Retinal pigment epithelial cell (primary cell): ENCODE data around the gene ATP7B.

ENCODE experiments used
- DNase-seq: peaks from one replicate; pipeline ENCODE4 v3.0.0-alpha.2; 2010; ENCODE audit warnings: low read depth
- H3K4me3 ChIP-seq: 2 replicates; pipeline ENCODE4 v1.5.1; 2011; ENCODE audit warnings: mild to moderate bottlenecking, low read length, control low read depth, moderate library complexity
- TF ChIP-seq, protein P1 (sequence below): conservative IDR thresholded peaks from 2 replicates; pipeline ENCODE4 v1.5.1; 2011; ENCODE audit warnings: low read depth, low read length, control low read depth, inconsistent platforms

Gene ATP7B

DNA sequence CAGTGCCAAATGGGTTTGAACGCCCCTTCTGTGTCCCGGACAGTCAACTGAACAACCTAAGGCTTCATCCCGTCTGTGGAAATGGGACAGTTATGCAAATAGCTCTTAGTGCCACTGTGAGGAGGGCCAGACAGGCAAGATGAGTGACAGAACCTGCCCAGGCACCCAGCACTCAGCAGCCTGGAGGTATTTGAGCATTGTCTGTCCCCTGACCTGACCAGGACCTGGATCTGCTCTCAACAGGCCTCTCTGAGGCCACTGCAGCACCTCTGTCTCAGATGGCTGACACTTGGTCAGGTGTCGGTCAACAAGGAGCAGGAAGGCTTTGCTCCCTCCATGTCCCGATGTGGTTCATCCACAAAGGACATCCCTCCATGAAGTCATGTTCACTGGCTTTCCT, 81.6 kb downstream of the ATP7B start:
- TF ChIP-seq, protein P1, sequence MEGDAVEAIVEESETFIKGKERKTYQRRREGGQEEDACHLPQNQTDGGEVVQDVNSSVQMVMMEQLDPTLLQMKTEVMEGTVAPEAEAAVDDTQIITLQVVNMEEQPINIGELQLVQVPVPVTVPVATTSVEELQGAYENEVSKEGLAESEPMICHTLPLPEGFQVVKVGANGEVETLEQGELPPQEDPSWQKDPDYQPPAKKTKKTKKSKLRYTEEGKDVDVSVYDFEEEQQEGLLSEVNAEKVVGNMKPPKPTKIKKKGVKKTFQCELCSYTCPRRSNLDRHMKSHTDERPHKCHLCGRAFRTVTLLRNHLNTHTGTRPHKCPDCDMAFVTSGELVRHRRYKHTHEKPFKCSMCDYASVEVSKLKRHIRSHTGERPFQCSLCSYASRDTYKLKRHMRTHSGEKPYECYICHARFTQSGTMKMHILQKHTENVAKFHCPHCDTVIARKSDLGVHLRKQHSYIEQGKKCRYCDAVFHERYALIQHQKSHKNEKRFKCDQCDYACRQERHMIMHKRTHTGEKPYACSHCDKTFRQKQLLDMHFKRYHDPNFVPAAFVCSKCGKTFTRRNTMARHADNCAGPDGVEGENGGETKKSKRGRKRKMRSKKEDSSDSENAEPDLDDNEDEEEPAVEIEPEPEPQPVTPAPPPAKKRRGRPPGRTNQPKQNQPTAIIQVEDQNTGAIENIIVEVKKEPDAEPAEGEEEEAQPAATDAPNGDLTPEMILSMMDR: no peak
- H3K4me3 ChIP-seq: no peak overlapping the region
- DNase-seq: no peak

DNA sequence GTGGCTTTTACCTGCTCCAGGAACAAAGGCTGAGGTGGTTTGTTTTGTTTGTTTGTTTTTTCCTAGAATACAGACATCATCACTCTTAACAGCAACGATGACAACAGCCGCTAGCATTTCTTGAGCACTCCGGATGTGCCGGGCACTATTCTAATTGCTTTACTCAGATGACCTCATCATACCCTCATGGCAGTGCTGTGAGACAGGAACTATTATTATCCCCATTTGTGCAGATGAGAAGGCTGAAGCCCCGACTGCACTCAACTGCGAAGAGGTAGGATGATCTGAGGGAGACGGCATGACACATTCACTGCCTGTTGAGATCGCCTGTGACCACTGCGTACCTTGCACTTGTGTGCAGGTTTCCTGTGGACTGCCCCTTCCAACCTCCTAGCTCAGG, 83.0 kb downstream of the ATP7B start:
- no peak for DNase-seq
- TF ChIP-seq, protein P1: no peak
- no peak overlapping the region for H3K4me3 ChIP-seq

DNA sequence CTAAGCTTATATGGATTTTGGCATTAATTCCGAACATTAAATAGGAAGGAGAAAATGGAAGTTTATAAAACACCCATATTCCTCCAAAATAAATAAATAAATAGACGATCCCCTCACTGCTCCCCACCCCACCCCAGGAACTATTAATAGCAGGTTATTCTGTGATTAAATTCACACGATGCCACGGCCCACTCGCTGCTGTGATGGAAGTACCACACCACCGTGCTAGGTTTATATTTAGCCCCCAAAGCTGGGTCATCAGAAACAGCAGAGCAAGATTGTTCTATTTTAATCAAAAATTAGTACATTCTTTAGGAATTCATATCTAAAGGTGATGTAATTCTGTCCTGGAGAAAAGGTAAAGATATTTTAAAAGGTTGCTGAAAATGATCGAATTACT, 84.1 kb downstream of the ATP7B start:
- no peak overlapping the region for H3K4me3 ChIP-seq
- TF ChIP-seq, protein P1: no peak
- no peak for DNase-seq

DNA sequence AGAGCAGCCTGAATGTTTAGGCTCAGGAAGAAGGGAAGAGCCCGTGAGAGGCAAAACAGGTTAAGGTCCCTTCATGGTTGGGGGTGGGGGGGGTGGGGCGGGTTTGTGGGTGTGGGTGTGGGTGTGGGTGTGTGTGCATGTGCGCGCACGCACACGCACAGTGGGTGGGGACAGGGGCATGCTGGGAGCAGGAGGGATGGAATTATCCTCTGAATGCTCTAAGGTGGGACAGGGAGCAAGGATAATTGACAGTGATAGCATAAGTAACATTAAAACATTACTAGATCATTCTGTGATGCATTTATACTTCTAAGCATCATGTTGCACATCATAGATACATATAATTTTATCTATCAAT, 84.7 kb downstream of the ATP7B start:
- H3K4me3 ChIP-seq: no peak overlapping the region
- no peak for DNase-seq
- TF ChIP-seq, protein P1: no peak

DNA sequence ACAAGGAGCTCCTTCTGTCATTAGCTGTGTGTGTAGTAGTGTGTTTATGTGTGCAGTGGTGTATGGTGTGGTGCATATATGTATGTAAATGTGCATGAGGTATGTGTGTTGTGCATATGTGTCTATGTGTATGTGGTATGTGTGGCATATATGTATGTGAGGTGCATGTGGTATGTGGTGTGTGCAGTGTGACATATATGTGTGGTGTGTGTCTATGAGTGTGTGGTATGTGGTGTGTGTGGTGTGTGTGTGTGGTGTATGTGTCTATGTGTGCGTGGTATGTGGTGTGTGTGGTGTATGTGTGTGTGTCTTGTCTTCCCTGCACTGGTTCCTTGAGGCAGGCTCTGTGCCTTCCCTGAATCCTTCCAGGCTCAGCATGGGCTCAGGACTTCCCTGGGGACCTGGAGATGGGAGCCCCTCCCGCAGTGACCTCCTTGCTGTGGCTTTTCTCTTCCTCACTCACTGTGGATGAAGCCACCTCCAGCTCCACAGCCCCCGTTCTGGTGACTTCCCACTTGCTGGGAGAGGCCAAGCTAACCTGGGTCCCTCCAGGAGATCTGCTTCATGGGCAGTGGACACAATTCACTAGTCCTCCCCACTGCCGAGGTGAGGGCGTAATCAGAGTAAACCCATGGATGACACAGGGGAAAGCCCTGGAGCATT, 85.3 kb downstream of the ATP7B start:
- no peak for DNase-seq
- TF ChIP-seq, protein P1: no peak
- no peak overlapping the region for H3K4me3 ChIP-seq

DNA sequence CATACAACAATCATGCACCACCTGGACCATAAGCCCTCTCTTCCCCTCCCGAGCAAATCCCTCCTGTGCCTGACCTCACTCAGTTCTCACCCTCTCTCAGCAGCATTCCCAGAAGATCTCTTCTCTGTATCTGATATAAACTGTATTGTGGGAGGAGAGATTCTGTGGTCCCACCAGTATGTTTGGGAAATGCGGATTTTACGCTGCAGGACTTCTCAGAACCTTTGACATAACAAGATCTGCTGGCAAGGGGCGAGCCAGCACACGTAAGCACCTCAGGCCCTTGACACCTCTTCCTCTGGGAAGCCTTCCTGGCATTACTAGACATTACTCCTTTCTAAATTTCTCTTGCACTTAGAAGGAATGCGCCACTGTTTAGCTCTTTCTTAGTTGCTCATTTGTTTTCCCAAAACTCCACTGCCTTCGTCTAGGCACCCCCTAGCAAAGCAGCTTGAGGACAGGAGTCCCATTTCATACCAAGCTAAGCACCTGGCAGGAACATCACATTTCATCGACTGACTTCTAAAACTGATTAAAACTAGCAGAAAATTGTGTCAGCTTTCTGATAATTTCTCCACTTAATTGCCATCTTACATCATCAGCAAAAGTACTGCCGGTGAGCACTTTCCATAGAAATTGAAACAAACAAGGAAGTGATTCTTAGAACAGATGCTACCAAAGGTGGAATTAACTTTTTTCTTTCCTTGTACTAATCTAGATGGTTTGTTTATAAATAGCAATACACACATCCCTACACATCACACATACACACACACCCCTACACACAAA, 86.3 kb downstream of the ATP7B start:
- TF ChIP-seq, protein P1: no peak
- DNase-seq: no peak
- no peak overlapping the region for H3K4me3 ChIP-seq

DNA sequence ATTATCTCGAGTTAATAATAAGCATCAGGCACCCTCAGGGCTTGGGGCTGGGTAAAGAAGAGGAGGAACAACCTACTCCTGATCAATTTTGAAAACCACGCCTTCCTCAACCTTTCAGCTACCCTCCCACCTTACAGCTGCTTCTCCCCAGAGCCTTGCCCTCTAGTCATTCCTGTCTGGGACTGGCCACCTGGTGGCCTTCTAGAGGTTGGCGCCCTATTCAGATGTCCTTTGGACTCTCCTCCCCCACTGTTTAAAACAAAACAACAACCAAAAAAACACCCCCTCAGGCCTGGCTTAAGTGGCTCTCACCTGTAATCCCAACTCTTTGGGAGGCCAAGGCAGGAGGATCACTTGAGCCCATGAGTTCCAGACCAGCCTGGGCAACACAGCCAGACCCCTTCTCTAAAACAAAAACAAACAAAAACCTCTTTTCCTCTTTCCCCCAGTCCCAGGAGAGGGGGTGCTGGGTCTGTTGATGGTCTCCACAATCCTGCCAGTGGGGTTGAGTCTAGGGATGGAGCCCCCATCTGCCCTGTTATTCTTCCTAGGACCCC, 87.2 kb downstream of the ATP7B start:
- DNase-seq: no peak
- TF ChIP-seq, protein P1: peak; percentile 61
- no peak overlapping the region for H3K4me3 ChIP-seq
